K562 (cell line): ENCODE measurements around the gene BRINP2. TPM values are rescaled to one million over a fixed set of nuclear protein-coding genes. Genes with fewer than 3 reads are reported as not detected.

Experiments used
- ATAC-seq: fragments of 200-7000 bp; cut with Tn5 transposase; 3 replicates; pipeline ENCODE4 v1.9.1; 2020; ENCODE audit warnings: moderate library complexity
- BruUV-seq: library from RNA; stranded (reverse); fragments of 400-500 nt; replicated peaks from 2 replicates; lab custom pipeline; 2021; lab: Mats Ljungman, UMichigan
- CTCF ChIA-PET: fragments of 300-600 bp; formaldehyde crosslinking; extraction: SDS; loops from one replicate; lab custom pipeline; 2021; ENCODE audit warnings: low intra/inter-chr PET ratio; lab: Yijun Ruan, JAX
- POLR2A ChIA-PET: fragments of 300-600, 350-650 bp; sonication (Branson Sonifier 250); formaldehyde crosslinking; extraction: SDS; loops from one replicate; lab custom pipeline; 2021; ENCODE audit warnings: antibody characterized with exemption, inconsistent platforms; lab: Yijun Ruan, JAX
- DNase-seq, 4 experiments: peaks; one replicate each; pipeline versions ENCODE4 v3.0.0 to v3.0.0-alpha.2; 2011 to 2018; ENCODE audit warnings: low spot score in 3 of 4, mixed read lengths in 3 of 4; ENCODE audit errors: extremely low read depth in 1 of 4
- FAIRE-seq: peaks from 2 replicates; lab custom pipeline; 2011; peaks lifted over from hg19 to GRCh38; lab: Jason Lieb, UNC
- H2AFZ ChIP-seq: 2 replicates; pipeline ENCODE4 v1.6.0; 2011; ENCODE audit warnings: low read depth, low read length, control low read depth, inconsistent platforms
- H3K27ac ChIP-seq: fragments of 200-600 bp; 3 replicates; pipeline ENCODE4 v1.8.0; 2011; ENCODE audit warnings: low read depth, mild to moderate bottlenecking, control low read depth, inconsistent platforms, low read length, moderate library complexity, mixed read lengths; ENCODE audit errors: extremely low read depth
- H3K27me3 ChIP-seq, 2 experiments: fragments of 300-600 bp in 1 of 2; 2 replicates in 1 of 2; 3 replicates in 1 of 2; pipeline versions ENCODE4 v1.6.0 to v1.8.0; 2011; ENCODE audit warnings: inconsistent platforms in 2 of 2, low read length in 2 of 2, mild to moderate bottlenecking in 1 of 2, mixed read lengths in 1 of 2, moderate library complexity in 1 of 2; ENCODE audit not compliant: control insufficient read depth in 2 of 2, insufficient read depth in 2 of 2
- H3K36me3 ChIP-seq: fragments of 300-600 bp; 3 replicates; pipeline ENCODE4 v1.8.0; 2011; ENCODE audit warnings: mild to moderate bottlenecking, low read length, inconsistent platforms; ENCODE audit not compliant: control insufficient read depth, insufficient read depth
- H3K4me1 ChIP-seq, 2 experiments: fragments of 200-600 bp in 1 of 2; replicated peaks in 1 of 2; 2 replicates in 1 of 2; 3 replicates in 1 of 2; pipeline versions ENCODE4 v1.5.1 to v1.8.0; 2011; ENCODE audit warnings: inconsistent platforms in 2 of 2, low read length in 2 of 2, mild to moderate bottlenecking in 1 of 2, mixed read lengths in 1 of 2, moderate library complexity in 1 of 2; ENCODE audit not compliant: control insufficient read depth in 2 of 2, insufficient read depth in 2 of 2
- H3K4me2 ChIP-seq: 2 replicates; pipeline ENCODE4 v1.6.1; 2011; ENCODE audit warnings: low read length, control low read depth, inconsistent platforms, mixed read lengths; ENCODE audit not compliant: insufficient read depth
- H3K4me3 ChIP-seq: fragments of 200-600 bp; sonication (generic), shearing (Covaris generic); 2 replicates; pipeline ENCODE4 v1.5.1; 2016; ENCODE audit warnings: control low read depth, inconsistent platforms
- H3K79me2 ChIP-seq: fragments of 200-600 bp; 3 replicates; pipeline ENCODE4 v1.8.0; 2011; ENCODE audit warnings: low read length, inconsistent platforms; ENCODE audit not compliant: control insufficient read depth, insufficient read depth
- H3K9ac ChIP-seq, 2 experiments: 2 replicates each; pipeline versions ENCODE4 v1.6.0 to v1.6.1; 2011; ENCODE audit warnings: low read depth in 2 of 2, low read length in 2 of 2, control low read depth in 1 of 2, inconsistent platforms in 1 of 2, mild to moderate bottlenecking in 1 of 2, mixed read lengths in 1 of 2; ENCODE audit not compliant: insufficient read depth in 1 of 2
- H3K9me1 ChIP-seq: one replicate; pipeline ENCODE4 v1.6.0; 2011; ENCODE audit warnings: inconsistent platforms, mild to moderate bottlenecking, low read length, moderate library complexity; ENCODE audit not compliant: control insufficient read depth, insufficient read depth
- H3K9me3 ChIP-seq: replicated peaks from 2 replicates; pipeline ENCODE4 v1.5.1; 2011; ENCODE audit warnings: low read depth, low read length, inconsistent platforms; ENCODE audit not compliant: control insufficient read depth, insufficient read depth
- H4K20me1 ChIP-seq: replicated peaks from 2 replicates; pipeline ENCODE4 v1.6.1; 2011; ENCODE audit warnings: low read length, inconsistent platforms, mixed read lengths; ENCODE audit not compliant: control insufficient read depth, insufficient read depth
- BRD4 ChIP-seq: fragments of 200-600 bp; sonication (generic); IDR thresholded peaks from 2 replicates; pipeline ENCODE4 v1.6.1; 2017; ENCODE audit warnings: inconsistent platforms
- DMBX1 ChIP-seq: fragments of 250-450 bp; sonication (Bioruptor Pico); IDR thresholded peaks from 2 replicates; pipeline ENCODE4 v1.8.0; 2022; ENCODE audit warnings: inconsistent platforms, mild to moderate bottlenecking, moderate library complexity, borderline replicate concordance
- GABPB2 ChIP-seq: fragments of 250-450 bp; sonication (Bioruptor Pico); conservative IDR thresholded peaks from 2 replicates; pipeline ENCODE4 v1.5.1; 2021; ENCODE audit warnings: mild to moderate bottlenecking
- HDAC3 ChIP-seq: fragments of 450-650 bp; IDR thresholded peaks from 2 replicates; pipeline ENCODE4 v1.6.1; 2018; ENCODE audit warnings: borderline replicate concordance, mild to moderate bottlenecking, moderate library complexity; ENCODE audit not compliant: partially characterized antibody
- HMGN3 ChIP-seq: IDR thresholded peaks from 2 replicates; pipeline ENCODE4 v1.6.1; 2011; ENCODE audit warnings: borderline replicate concordance, low read depth, mild to moderate bottlenecking, mixed read lengths, low read length; ENCODE audit not compliant: insufficient read length; ENCODE audit errors: extremely low read depth
- MYBL2 ChIP-seq, 2 experiments: fragments of 450-650 bp in 1 of 2; sonication (generic) in 1 of 2; formaldehyde crosslinking in 1 of 2; IDR thresholded peaks; 2 replicates each; pipeline versions ENCODE4 v1.6.1 to v1.8.1; 2017 to 2022; ENCODE audit warnings: borderline replicate concordance in 1 of 2, inconsistent platforms in 1 of 2, low read depth in 1 of 2, mild to moderate bottlenecking in 1 of 2, missing genetic modification reagents in 1 of 2, moderate library complexity in 1 of 2
- NCOA2 ChIP-seq, 2 experiments: fragments of 450-650 bp; IDR thresholded peaks; 2 replicates each; pipeline ENCODE4 v1.6.1; 2018; ENCODE audit warnings: mild to moderate bottlenecking in 2 of 2, moderate library complexity in 1 of 2; ENCODE audit not compliant: partially characterized antibody in 2 of 2
- PHB2 ChIP-seq: fragments of 450-650 bp; IDR thresholded peaks from 2 replicates; pipeline ENCODE4 v1.6.1; 2017; ENCODE audit warnings: low read depth
- PTTG1 ChIP-seq: fragments of 450-650 bp; IDR thresholded peaks from 2 replicates; pipeline ENCODE4 v1.6.1; 2016; ENCODE audit warnings: low read depth, mild to moderate bottlenecking, missing genetic modification characterization, missing compliant biosample characterization
- RFX5 ChIP-seq: IDR thresholded peaks from 2 replicates; pipeline ENCODE4 v1.6.1; 2011; ENCODE audit warnings: low read depth, mild to moderate bottlenecking, improper control_type of control experiment, low read length
- SLC30A9 ChIP-seq: fragments of 250-450 bp; sonication (Bioruptor Pico); IDR thresholded peaks from 2 replicates; pipeline ENCODE4 v1.8.0; 2022; ENCODE audit warnings: mild to moderate bottlenecking, moderate library complexity
- SOX6 ChIP-seq: fragments of 450-650 bp; IDR thresholded peaks from 2 replicates; pipeline ENCODE4 v1.6.1; 2014; ENCODE audit warnings: mild to moderate bottlenecking
- ZNF23 ChIP-seq: fragments of 250-450 bp; sonication (Bioruptor Pico); IDR thresholded peaks from 2 replicates; pipeline ENCODE4 v1.4.0; 2020; ENCODE audit warnings: mild to moderate bottlenecking
- ZNF449 ChIP-seq: fragments of 250-450 bp; sonication (Bioruptor Pico); IDR thresholded peaks from 2 replicates; pipeline ENCODE4 v1.8.0; 2022; ENCODE audit warnings: moderate library complexity, mild to moderate bottlenecking, inconsistent platforms
- WGBS: fragments of 100-300 bp; shearing (Covaris generic); methylation state at CpG from one replicate; pipeline ENCODE4 v1.1.6; 2016; ENCODE audit warnings: low coverage, mixed read lengths; ENCODE audit not compliant: insufficient coverage; ENCODE audit errors: missing lambda C conversion rate; 5-methylcytosine and 5-hydroxymethylcytosine counted together
- in situ Hi-C: fragments of 300-500 bp; cut with MboI; formaldehyde crosslinking; loops from 4 replicates; pipeline ENCODE4 v1.15.0; 2018; ENCODE audit warnings: inconsistent platforms, mixed read lengths
- intact Hi-C: fragments of 100-400 bp; cut with micrococcal nuclease; formaldehyde crosslinking; loops from 2 replicates; pipeline ENCODE4 v1.14.2; 2022
- polyA plus RNA-seq, 8 experiments: library from polyadenylated mRNA; depleted of rRNA in 4 of 8; stranded (reverse) in 5 of 8; unstranded in 3 of 8; fragments of >200 nt; fragmentation: Nextera tagmentation in 2 of 8; fragmentation: Illumina TruSeq in 1 of 8; extraction: Ambion mirVana in 2 of 8; extraction: Trizol in 1 of 8; gene quantifications; 2 replicates each; pipeline versions ENCODE4 v1.2.1 to v1.2.3, GENCODE V29; 2011 to 2014; ENCODE audit warnings: inconsistent platforms in 1 of 8, missing spikeins in 1 of 8
- total RNA-seq, 7 experiments: library from RNA; depleted of rRNA in 6 of 7; stranded (reverse); fragments of >200 nt in 6 of 7; fragmentation: Illumina TruSeq in 2 of 7; extraction: Trizol in 2 of 7; gene quantifications; 2 replicates each; pipeline versions ENCODE4 v1.2.1 to v1.2.3, GENCODE V29; 2011 to 2021; ENCODE audit warnings: low replicate concordance in 1 of 7
- TF ChIP-seq, protein P1 (sequence below): IDR thresholded peaks from 2 replicates; pipeline ENCODE4 v1.6.1; 2011; ENCODE audit not compliant: insufficient read length; ENCODE audit errors: extremely low read depth
- TF ChIP-seq, protein P2 (sequence below): fragments of 250-450 bp; sonication (Bioruptor Pico); IDR thresholded peaks from 2 replicates; pipeline ENCODE4 v1.8.0; 2021; ENCODE audit warnings: borderline replicate concordance, mild to moderate bottlenecking, moderate library complexity; ENCODE audit not compliant: poor library complexity, severe bottlenecking
- TF ChIP-seq, protein P3 (sequence below): fragments of 450-650 bp; formaldehyde crosslinking; IDR thresholded peaks from 2 replicates; pipeline ENCODE4 v1.4.0; 2020; ENCODE audit warnings: mild to moderate bottlenecking

BRINP2 gene
- total and polyA plus RNA-seq, 9 of the 15 experiments (the other 6 are each of a cell fraction or from before 2014, with no cell fraction given), result not detected

DNA sequence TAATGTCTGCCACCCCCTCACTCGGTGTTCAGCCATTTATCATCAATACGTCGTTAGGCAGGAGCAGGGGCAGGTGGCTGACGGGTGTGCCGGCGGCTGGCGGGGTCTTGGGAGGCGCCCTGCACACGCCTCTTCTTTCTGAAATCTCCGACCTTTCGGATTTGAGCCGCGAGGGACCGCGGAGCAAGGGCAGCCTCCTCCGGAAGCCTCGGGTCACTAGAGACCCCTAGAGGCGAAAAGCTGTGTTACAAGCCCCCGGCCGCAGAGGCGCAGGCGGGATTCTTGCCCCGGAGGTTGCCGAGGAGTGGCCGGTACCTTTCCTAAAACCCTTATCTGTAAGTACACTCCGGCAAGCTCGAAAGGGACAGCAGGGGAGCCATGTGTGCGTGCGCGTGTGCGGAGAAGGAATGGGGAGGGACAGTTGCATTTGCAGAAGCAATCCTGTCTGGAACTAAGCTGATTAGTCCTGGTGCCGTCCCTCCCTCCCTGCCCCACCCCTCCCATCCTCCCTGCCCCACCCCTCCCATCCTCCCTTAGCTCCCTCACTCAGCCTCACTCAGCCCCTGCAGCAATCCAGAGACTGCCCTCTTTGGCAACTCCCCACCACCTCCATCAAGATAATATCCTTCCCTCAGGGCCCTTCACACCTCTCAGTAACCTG, 11.0 kb downstream of the BRINP2 start (continued):
- no peak for TF ChIP-seq ZNF449 (CRISPR knock-in tag)

DNA sequence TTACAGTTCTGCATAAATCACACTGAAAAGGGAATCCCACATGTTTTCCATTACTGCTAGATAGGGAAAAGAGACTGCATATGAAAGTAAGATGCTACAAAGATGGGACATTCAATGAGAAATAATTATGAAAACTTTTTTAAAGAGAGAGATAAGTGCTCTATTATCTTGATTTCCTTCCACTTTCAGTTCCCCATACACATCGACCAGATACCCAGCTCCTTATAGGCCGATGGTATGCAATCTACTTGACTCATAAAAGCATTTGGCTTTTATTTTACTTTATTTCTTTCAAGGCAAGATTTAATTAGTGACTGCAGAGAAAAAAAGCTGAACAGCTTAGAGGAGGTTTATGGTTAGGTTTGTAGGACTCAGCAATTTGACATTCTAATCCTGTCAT, 13.1 kb downstream of the BRINP2 start:
- in situ Hi-C loops, result no loop called here
- FAIRE-seq, result no peak
- TF ChIP-seq, protein P1, sequence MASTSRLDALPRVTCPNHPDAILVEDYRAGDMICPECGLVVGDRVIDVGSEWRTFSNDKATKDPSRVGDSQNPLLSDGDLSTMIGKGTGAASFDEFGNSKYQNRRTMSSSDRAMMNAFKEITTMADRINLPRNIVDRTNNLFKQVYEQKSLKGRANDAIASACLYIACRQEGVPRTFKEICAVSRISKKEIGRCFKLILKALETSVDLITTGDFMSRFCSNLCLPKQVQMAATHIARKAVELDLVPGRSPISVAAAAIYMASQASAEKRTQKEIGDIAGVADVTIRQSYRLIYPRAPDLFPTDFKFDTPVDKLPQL, result no peak
- TF ChIP-seq, protein P2, sequence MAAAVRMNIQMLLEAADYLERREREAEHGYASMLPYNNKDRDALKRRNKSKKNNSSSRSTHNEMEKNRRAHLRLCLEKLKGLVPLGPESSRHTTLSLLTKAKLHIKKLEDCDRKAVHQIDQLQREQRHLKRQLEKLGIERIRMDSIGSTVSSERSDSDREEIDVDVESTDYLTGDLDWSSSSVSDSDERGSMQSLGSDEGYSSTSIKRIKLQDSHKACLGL (CRISPR knock-in tag), result no peak
- no peak for TF ChIP-seq SOX6
- no peak for TF ChIP-seq SLC30A9
- TF ChIP-seq HDAC3, result no peak
- no peak for TF ChIP-seq DMBX1 (CRISPR knock-in tag)
- no peak for TF ChIP-seq HMGN3
- no peak for TF ChIP-seq PTTG1 (tag)
- no peak for TF ChIP-seq PHB2
- TF ChIP-seq RFX5, result no peak
- no peak for TF ChIP-seq NCOA2 (IDR thresholded peaks at IDR 0.05; ENCODE audit: partially characterized antibody in 2 of 2)
- TF ChIP-seq ZNF23 (CRISPR knock-in tag), result no peak
- TF ChIP-seq, protein P3, sequence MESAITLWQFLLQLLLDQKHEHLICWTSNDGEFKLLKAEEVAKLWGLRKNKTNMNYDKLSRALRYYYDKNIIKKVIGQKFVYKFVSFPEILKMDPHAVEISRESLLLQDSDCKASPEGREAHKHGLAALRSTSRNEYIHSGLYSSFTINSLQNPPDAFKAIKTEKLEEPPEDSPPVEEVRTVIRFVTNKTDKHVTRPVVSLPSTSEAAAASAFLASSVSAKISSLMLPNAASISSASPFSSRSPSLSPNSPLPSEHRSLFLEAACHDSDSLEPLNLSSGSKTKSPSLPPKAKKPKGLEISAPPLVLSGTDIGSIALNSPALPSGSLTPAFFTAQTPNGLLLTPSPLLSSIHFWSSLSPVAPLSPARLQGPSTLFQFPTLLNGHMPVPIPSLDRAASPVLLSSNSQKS (CRISPR knock-in tag), result no peak
- no peak for TF ChIP-seq GABPB2 (CRISPR knock-in tag)
- no peak for TF ChIP-seq MYBL2 (IDR thresholded peaks at IDR 0.05; ENCODE audit: low read depth)
- no peak for TF ChIP-seq MYBL2 (CRISPR knock-in tag; IDR thresholded peaks at IDR 0.05; ENCODE audit: borderline replicate concordance)
- no peak for TF ChIP-seq BRD4

More for the DNA sequence above, 13.1 kb downstream of the BRINP2 start:
- H3K9me3 ChIP-seq, result no peaks in the 10 kb centered on the region
- CTCF ChIA-PET, result no interaction called here
- no peak overlapping the region for H3K9ac ChIP-seq
- DNase-seq, result no peak
- peaks cover 0 to 7% of the 10 kb centered on the region in 2 experiments; a peak in 2 of 5 replicates for H3K4me1 ChIP-seq
- no peak overlapping the region for H3K4me2 ChIP-seq
- ATAC-seq, result no peak
- intact Hi-C loops, result no loop called here
- POLR2A ChIA-PET, result no interaction called here
- H3K36me3 ChIP-seq, result no peaks in the 10 kb centered on the region
- no peak overlapping the region for H2AFZ ChIP-seq
- H3K27me3 ChIP-seq, result no peaks in the 10 kb centered on the region
- WGBS, result 0% methylated on average over 2 of the region's 2 CpGs
- no peaks in the 10 kb centered on the region for H3K79me2 ChIP-seq
- BruUV-seq, result no TSS peak
- H3K9me1 ChIP-seq, result no peaks in the 10 kb centered on the region
- H4K20me1 ChIP-seq, result no peaks in the 10 kb centered on the region
- H3K4me3 ChIP-seq, result no peak overlapping the region
- H3K27ac ChIP-seq, result no peak overlapping the region
